ENCODE results near the gene SLC29A1. TPM values are rescaled to one million over a fixed set of nuclear protein-coding genes. Genes with fewer than 3 reads are reported as not detected.

SLC29A1 gene
- polyA plus RNA-seq, 2 of the 4 experiments (the other 2 are of a cell fraction) = 45.6 to 72.3 TPM

DNA sequence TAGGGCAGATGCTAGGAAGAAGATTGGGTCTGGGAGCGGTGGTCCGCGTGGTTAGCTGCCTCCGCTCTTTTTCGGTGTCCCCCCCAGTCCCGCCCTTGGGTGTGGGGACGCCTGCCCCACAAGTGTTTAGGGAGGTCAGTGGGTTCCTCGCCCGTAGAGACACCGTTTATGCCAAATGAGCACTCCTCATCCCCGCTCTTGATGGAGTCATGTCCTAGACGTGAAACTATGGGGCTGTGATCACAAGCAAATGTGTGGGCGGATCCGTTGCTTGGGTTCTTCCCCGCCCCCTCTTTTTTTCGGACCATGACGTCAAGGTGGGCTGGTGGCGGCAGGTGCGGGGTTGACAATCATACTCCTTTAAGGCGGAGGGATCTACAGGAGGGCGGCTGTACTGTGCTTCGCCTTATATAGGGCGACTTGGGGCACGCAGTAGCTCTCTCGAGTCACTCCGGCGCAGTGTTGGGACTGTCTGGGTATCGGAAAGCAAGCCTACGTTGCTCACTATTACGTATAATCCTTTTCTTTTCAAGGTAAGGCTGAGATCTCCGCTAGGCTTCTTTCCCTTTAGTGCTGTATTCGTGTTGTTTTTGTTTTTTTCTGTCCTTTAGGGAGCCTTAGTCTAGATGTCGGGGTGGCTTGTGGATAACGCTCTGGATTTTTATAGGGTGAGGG, 23.4 kb downstream of the SLC29A1 start, which contains the start of gene HSP90AB1 (continued):
- TF ChIP-seq SREBF2 (IDR thresholded peaks at IDR 0.05) = no peak
- no peak for TF ChIP-seq EP300 (IDR thresholded peaks at IDR 0.05)
- no peak for TF ChIP-seq NPAS2 (CRISPR knock-in tag; IDR thresholded peaks at IDR 0.05; ENCODE audit: borderline replicate concordance)
- TF ChIP-seq RARB (CRISPR knock-in tag; IDR thresholded peaks at IDR 0.05) = no peak
- no peak for TF ChIP-seq RCOR1 (IDR thresholded peaks at IDR 0.05; ENCODE audit: low read depth, low read length)
- no peak for TF ChIP-seq CHD4 (IDR thresholded peaks at IDR 0.05; ENCODE audit: borderline replicate concordance)
- no peak for TF ChIP-seq TP53 (CRISPR knock-in tag; IDR thresholded peaks at IDR 0.05)
- peak; percentile 75; the same call in 1 of the 2 replicates for TF ChIP-seq MYC (IDR thresholded peaks at IDR 0.05; ENCODE audit: borderline replicate concordance, low read length)
- TF ChIP-seq HES2 (IDR thresholded peaks at IDR 0.05) = no peak
- TF ChIP-seq, protein P1, sequence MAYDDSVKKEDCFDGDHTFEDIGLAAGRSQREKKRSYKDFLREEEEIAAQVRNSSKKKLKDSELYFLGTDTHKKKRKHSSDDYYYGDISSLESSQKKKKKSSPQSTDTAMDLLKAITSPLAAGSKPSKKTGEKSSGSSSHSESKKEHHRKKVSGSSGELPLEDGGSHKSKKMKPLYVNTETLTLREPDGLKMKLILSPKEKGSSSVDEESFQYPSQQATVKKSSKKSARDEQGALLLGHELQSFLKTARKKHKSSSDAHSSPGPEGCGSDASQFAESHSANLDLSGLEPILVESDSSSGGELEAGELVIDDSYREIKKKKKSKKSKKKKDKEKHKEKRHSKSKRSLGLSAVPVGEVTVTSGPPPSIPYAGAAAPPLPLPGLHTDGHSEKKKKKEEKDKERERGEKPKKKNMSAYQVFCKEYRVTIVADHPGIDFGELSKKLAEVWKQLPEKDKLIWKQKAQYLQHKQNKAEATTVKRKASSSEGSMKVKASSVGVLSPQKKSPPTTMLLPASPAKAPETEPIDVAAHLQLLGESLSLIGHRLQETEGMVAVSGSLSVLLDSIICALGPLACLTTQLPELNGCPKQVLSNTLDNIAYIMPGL (CRISPR knock-in tag; IDR thresholded peaks at IDR 0.05; ENCODE audit: borderline replicate concordance) = no peak
- TF ChIP-seq CHD2 (IDR thresholded peaks at IDR 0.05; ENCODE audit: low read length, partially characterized antibody) = peak; percentile 82
- TF ChIP-seq, protein P2, sequence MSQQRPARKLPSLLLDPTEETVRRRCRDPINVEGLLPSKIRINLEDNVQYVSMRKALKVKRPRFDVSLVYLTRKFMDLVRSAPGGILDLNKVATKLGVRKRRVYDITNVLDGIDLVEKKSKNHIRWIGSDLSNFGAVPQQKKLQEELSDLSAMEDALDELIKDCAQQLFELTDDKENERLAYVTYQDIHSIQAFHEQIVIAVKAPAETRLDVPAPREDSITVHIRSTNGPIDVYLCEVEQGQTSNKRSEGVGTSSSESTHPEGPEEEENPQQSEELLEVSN (IDR thresholded peaks at IDR 0.05; ENCODE audit: borderline replicate concordance, low read depth) = peak; percentile 13; the same call in 1 of the 2 replicates
- TF ChIP-seq POLR2AphosphoS2 (conservative IDR thresholded peaks at IDR 0.05; ENCODE audit: low read length) = no peak
- no peak for TF ChIP-seq ZNF302 (CRISPR knock-in tag; IDR thresholded peaks at IDR 0.05)
- no peak for TF ChIP-seq MAZ (IDR thresholded peaks at IDR 0.05; ENCODE audit: borderline replicate concordance, low read depth, low read length)
- no peak for TF ChIP-seq CBX8 (IDR thresholded peaks at IDR 0.05)
- no peak for TF ChIP-seq BHLHE40 (IDR thresholded peaks at IDR 0.05; ENCODE audit: low read depth, low read length)
- TF ChIP-seq POLR2A (IDR thresholded peaks at IDR 0.05; ENCODE audit: low read length) = peak; percentile 94
- peak; percentile 95 for TF ChIP-seq PHF8 (IDR thresholded peaks at IDR 0.05; ENCODE audit: borderline replicate concordance, low read depth)
- no peak for TF ChIP-seq HOXB5 (CRISPR knock-in tag; IDR thresholded peaks at IDR 0.05)
- no peak for TF ChIP-seq ESRRA (IDR thresholded peaks at IDR 0.05; ENCODE audit: borderline replicate concordance, low read length)
- TF ChIP-seq ZFP36 (IDR thresholded peaks at IDR 0.05; ENCODE audit: borderline replicate concordance, partially characterized antibody) = no peak
- TF ChIP-seq RAD21 (conservative IDR thresholded peaks at IDR 0.05 in 1 of 2, IDR thresholded peaks at IDR 0.05 in 1 of 2) = no peak
- peak in 1 of 2 experiments; percentile 30; a peak in 1 of 4 replicates for TF ChIP-seq CEBPB (IDR thresholded peaks at IDR 0.05)
- no peak for TF ChIP-seq EHF (CRISPR knock-in tag; IDR thresholded peaks at IDR 0.05)
- no peak for TF ChIP-seq KDM5A (IDR thresholded peaks at IDR 0.05)
- TF ChIP-seq MAX (IDR thresholded peaks at IDR 0.05) = peak; percentile 76
- TF ChIP-seq SMC3 (IDR thresholded peaks at IDR 0.05) = no peak
- TF ChIP-seq REST (IDR thresholded peaks at IDR 0.05) = peak; percentile 7; the same call in 1 of the 2 replicates
- no peak for TF ChIP-seq ZC3H11A (IDR thresholded peaks at IDR 0.05)
- no peak for TF ChIP-seq RNF2 (IDR thresholded peaks at IDR 0.05; ENCODE audit: borderline replicate concordance, low read depth)
- TF ChIP-seq HOXB13 (CRISPR knock-in tag; IDR thresholded peaks at IDR 0.05; ENCODE audit: low read depth) = no peak
